ENCODE data around the gene SUPT4H1.

The SUPT4H1 gene

DNA sequence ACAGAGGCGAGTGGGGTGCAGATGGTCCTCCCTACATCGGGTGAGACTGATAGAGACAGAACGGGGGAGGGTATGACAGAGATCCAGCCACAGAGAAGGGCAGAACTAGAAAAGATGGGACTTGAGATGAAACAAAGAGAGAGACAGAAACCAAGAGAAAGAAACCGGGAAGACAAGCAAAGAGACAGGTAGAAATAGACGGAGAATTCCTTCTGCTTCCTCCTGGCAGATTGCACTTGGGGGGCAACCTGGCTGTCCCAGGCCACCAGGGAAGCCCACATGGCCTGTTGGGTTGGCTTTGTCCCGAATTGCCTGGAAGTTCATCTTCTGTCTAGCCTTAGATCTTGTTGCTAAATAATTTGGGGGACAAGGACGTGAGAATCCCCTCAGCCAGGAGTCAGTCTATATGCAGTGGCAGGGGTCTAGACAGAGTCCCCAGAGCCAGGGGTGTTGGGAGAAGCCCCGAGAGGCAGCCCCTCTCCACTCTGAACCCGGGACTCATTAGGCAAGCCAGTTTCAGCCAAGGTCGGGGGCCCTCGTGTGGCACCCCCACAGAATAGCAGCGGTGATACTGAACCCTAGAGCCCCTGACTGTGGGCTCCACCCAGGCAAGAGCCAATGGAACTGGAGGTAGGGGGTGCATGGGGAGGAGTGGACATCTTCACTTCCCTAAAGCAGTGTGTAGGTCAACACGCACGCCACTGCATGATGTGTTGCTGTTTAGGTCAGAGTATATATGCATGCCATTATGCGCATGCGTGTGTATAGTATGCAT, 22.8 kb downstream of the SUPT4H1 start:
- DNase-seq (ENCODE audit: low spot score), result no peak

DNA sequence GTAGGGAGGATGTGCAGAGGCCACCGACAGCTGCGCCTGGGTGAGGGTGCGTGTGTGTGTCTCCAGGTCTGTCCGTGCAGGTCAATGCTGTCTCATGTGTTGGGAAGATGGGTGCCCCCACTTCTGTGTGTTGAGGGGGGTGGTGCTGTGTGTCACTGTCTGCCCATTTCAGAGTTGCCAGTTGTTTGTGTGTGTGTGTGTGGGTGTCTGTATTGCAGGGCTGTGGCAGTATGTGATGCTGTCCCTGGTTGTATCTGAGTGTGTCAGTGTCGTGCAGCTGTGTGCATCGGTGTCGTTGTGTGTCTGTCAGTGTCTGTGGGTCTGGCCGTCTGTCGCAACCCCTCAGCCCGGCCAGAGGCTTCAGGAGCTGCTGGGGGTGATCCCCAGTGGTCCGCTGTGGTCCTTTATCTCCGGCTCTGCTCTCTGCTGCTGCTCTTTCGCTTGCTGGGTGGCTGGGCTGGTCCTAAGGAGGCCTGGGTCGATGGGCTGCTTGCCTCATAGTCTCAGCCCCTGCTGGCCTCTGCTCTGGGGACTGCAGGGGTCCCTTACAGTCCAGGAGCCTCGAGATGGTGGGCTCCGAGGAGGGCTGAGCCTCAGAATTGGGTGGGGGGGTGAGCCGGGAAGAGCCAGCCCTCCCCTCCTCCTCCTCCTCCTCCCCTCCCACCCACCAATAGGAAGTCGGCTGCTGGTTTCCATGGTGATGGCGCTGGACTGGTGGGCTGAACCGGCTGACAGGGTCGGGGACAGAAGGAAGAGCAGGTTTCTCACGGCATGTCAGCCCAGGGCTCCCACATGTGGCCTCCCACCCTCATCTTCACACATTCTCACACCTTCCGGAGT, 23.6 kb downstream of the SUPT4H1 start, which contains the start of gene TSPOAP1:
TSPOAP1 (minus strand) TSS at position 601 of the 840 bp plus-strand sequence. CDS start 875 bp downstream, outside the sequence.
- DNase-seq (ENCODE audit: low spot score), result no peak

GRCh38 chr17:58327363-58328194, 24.4 kb downstream of the SUPT4H1 start:
- DNase-seq (ENCODE audit: low spot score), result no peak

DNA sequence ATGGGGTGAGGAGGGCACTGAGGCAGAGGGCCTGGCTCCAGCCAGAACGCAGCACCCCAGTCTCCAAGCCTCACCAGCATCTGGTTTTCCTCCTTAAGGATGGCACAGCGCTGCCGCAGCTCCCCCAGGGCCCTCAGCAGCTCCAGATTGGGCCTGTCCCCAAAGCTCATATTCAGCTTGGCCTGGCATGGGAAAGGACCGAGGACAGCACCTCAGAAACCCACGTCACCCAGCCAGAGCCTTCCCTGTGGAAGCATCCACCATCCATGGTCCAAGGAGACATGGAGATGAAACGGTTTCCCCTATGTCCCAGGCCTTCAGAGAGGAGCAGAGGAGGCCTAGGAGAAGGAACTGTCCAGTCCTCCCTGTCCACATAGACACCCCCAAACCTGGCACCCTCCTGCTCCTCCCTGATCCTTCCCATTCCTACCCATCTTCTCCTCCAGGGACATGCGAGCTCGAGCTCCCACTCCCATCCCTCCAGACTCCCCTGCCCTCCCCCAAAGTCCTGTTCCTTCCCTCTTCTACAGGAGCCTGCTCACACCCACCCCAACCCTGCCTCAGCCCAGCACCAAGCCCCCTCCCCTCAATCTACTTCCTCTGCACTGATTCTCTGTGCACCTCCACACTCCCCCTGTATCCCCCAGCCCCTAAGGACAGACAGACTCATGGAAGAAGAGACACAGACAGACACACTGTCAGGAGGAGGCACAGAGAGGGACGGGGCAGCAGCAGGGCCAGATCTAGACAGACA, 25.2 kb downstream of the SUPT4H1 start:
- no peak for DNase-seq (ENCODE audit: low spot score)

- DNase-seq (ENCODE audit: low spot score), result no peak
These were observed 26.0 kb downstream of the SUPT4H1 start for GRCh38 chr17:58325976-58326468.

DNA sequence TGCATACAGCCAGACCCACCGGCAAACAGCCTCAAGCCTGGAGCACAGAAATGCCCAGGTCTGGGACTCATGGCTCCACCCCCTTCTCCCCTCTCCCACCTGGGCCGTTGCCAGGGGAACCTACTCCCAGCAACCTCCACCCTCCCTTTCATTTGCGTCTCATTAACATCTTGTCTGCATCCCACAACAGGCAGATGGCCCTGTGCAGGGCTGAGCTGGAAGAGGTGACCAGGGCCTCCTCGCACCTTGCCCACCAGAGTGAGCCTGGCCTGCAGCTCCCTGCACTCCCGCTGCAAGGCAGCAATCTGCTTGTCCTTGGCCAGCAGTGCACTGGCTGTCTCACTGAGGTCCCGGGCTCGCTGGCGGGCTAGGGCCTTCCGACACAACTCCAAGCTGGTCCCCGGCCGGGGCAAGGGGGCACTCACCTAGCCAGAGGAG, 26.7 kb downstream of the SUPT4H1 start:
- no peak for DNase-seq (ENCODE audit: low spot score)

GRCh38 chr17:58324409-58325288, 27.4 kb downstream of the SUPT4H1 start:
- no peak for DNase-seq (ENCODE audit: low spot score)

- no peak for DNase-seq (ENCODE audit: low spot score)
These were observed 28.0 kb downstream of the SUPT4H1 start for GRCh38 chr17:58324056-58324408.

GRCh38 chr17:58323366-58324055, 28.5 kb downstream of the SUPT4H1 start:
- no peak for DNase-seq (ENCODE audit: low spot score)

DNA sequence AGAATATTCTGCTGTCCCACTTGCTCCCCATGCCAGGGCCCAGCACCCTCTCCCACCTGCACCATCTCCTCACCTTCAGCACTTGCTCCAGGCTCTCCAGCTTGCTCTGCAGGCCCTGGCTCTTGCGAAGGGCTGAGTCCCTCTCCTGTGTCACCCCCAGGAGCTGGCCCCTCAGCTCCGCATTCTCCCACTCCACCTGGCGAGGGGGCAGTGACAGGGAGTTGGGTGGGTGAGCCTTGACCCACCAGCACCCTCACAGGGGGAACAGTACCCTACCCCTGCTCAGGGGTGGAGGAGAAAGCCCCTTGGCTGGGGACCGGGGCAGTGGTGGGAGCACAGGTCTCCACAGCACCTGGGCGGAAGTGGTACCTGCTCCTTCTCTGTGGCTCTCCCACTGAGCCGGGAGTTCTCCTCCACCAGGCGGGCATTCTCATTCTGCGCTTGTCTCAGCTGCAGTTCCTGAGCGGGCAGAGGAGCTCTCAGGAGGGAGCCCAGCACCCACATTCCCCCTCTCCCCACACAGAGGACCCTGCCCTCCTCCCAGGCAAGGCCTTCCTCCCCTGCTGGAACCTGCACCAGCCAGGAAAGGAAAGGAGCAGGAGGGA, 29.3 kb downstream of the SUPT4H1 start:
- DNase-seq (ENCODE audit: low spot score), result no peak

DNA sequence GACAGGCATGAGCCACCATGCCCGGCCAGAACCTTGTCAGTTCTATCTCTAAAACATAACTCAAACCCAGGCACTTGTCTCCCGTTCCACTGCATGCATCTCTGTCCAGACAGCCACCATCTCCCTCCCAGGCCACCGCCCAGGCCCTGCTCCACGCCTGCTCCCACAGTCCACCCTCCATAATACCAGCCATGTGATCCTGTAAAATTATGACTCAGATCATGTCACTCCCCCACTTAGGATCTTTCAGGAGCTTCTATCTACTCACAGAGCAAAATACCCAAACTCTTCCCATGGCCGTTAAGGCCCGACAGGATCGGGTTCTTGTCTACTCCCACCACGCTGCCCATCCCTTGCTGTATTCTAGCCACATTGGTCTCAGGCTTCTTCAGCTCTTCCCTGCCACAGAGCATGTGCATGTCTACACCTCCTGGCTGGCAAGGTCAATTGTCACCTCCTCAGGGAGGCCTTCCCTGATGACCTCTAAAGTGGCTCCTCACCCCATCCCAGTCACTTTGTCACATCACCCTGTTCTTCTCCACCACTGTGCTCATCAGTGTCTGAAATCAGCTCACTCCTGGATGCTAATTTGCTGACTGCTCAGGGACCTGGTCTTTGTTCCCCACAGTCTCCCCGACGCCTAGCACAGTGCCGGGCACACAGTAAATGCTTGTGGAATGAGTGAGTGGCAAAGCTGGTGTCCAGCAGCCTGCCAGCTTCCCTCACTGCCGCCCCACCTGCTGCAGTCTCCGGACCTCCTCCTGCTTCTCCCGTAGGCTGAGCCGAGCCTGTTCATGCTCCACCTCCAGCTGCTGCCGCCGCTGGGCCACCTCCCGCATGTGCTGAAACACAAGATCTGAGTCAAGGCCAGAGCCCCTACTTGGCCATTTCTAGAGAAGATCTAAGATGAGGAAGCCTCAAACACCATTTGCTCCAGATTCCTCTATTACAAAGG, 30.2 kb downstream of the SUPT4H1 start:
- no peak for DNase-seq (ENCODE audit: low spot score)

- DNase-seq (ENCODE audit: low spot score), result no peak
These were observed 31.3 kb downstream of the SUPT4H1 start for GRCh38 chr17:58320570-58321323.

GRCh38 chr17:58320163-58320558, 31.8 kb downstream of the SUPT4H1 start:
- DNase-seq (ENCODE audit: low spot score), result no peak

DNA sequence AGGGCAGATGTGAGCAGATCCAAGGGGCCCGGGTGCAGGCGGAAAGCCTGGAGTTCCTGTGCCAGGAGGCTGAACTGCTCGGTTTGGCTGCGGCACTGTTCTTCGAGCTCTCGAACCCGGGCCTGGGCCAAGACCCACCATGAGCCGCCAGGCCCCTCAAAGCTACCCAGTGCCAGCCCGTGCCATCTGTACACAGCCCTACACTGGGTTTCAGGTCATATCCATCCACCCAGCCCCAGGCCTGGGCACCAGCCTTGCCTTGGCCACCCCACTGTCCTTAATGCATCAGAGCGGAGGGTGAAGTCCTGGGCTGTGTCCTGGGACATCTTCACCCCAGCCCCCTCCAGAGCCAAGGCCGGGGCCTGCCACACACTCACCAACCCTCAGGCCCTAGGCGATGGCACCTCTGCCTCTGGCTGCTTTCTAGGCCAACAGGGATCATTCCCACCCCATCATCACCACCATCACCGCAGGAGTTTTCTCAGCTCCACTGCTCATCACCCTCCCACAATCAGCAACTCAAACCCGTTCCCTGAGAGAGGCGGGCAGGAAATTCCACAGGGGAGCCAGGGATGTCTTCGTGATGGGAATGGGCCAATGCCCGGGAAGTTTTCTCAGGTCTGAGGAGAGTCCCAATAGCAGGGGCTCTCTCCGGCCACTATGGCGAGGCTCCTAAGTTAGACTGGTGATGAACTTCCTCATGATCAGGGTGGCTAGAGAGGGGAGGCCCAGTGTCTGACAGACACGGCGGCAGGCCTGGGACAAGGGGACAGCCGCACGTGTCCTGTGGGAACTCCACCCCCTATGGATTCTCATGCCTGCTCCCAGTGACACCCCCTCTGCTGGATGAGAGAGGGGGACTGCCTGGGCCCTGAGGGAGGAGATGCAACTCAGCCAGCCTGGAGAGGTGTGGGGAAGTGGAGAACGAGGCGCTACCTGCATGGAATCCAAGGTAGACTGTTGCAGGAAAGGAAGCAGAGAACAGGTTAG, 32.5 kb downstream of the SUPT4H1 start:
- DNase-seq (ENCODE audit: low spot score), result no peak

DNA sequence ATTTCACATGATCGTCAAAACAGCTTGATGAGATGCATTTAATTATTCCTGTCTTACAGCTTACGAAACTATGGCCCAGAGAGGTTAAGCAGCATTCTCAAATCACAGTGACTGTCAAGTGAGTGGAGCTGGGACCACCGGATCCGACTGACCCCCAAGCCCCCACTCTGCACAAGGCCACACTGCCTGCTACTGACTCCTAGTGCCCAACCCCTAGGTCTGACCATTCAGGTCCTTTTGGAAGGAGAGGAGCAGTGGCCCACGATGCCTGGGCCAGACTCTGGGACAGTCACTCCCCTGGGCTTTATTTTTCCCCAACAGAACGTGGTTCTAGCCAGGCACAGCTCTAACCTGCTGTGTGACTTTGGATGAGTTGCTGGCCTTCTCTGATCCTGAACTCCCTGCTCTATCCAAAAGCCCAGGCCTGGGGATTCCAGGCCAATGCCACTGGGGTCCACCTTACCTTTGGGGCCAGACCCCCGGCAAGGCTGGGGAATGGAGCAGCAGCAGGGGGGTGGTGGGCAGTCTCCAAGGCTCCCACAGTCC, 33.3 kb downstream of the SUPT4H1 start:
- no peak for DNase-seq (ENCODE audit: low spot score)

DNA sequence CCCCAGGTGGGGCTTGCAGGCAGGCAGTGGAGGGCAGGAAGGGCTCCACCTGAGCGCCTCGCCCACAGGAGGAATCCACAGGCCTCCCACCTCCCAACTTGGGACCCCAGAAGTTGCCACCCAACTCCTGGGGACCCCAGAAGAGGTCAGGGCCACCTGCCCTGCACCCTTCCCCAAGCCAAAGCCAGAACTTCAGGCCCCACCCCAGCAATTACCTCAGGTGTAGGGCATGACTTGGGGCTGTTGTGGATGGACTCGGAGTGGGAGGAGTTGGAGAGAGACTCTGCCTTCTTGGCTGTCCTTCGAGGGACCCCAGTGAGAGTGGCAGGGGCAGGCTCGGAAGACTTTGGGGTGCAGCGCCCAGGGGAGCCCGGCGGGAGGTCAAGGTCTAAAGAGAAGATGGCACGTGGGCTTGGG, 33.9 kb downstream of the SUPT4H1 start:
- no peak for DNase-seq (ENCODE audit: low spot score)
